Measurements from ENCODE around the gene FAM53C.

FAM53C gene

DNA sequence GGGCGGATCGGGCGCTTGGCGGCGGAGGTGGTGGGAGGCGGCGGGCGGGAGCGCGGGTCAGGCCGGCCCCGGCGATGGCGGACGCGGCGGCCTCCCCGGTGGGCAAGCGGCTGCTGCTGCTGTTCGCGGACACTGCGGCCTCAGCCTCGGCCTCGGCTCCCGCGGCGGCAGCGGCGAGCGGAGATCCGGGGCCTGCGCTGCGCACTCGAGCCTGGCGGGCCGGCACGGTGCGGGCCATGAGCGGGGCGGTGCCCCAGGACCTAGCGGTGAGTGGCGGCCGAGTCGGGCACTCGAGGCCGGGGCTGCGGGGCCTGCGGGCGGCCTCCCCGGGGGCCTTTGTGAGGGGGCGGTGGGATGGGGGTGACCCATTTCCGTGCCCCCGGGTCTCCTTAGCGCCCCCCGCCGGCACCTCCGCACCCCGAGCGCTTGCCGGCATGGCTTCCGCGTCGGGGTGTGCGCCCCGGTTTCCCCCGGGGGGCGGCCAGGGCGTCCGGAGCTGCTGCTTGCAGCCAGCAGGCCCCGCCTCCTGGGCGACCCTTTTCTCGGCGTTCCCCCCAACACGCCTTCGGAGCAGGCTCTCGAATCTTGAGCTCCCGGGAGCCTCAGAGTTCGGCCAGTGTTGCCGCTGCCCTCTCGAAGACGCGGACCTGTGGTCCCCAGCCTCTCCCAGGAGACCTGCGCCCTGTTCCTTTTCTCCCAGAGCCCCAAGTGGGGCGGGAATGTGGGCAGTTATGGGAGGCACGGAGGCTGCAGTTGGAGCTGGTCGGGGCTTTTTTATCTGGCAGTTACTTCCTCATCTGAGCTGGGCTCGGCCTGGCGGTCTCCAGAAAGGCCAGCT lies 14.9 kb downstream of the FAM53C start:
- peaks cover 30% of the 10 kb centered on the region for H3K36me3 ChIP-seq (ENCODE audit: insufficient read depth, low read length)
- peak overlapping the region; percentile 93 for H3K27ac ChIP-seq (ENCODE audit: low read depth, low read length, poor library complexity, severe bottlenecking)
- no peaks in the 10 kb centered on the region for H3K9me3 ChIP-seq (ENCODE audit: low read length)
- TF ChIP-seq EZH2 (IDR thresholded peaks at IDR 0.05; ENCODE audit: borderline replicate concordance, low read length), result no peak
- TF ChIP-seq, protein P1, sequence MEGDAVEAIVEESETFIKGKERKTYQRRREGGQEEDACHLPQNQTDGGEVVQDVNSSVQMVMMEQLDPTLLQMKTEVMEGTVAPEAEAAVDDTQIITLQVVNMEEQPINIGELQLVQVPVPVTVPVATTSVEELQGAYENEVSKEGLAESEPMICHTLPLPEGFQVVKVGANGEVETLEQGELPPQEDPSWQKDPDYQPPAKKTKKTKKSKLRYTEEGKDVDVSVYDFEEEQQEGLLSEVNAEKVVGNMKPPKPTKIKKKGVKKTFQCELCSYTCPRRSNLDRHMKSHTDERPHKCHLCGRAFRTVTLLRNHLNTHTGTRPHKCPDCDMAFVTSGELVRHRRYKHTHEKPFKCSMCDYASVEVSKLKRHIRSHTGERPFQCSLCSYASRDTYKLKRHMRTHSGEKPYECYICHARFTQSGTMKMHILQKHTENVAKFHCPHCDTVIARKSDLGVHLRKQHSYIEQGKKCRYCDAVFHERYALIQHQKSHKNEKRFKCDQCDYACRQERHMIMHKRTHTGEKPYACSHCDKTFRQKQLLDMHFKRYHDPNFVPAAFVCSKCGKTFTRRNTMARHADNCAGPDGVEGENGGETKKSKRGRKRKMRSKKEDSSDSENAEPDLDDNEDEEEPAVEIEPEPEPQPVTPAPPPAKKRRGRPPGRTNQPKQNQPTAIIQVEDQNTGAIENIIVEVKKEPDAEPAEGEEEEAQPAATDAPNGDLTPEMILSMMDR (IDR thresholded peaks at IDR 0.05; ENCODE audit: low read length), result 0 out of 2 replicates have a peak, but pooled peaks have one; percentile 25
- H4K20me1 ChIP-seq (ENCODE audit: insufficient read depth, low read length), result no peaks in the 10 kb centered on the region
- H3K79me2 ChIP-seq (ENCODE audit: insufficient read depth, low read length), result peaks cover 50% of the 10 kb centered on the region
- H3K27me3 ChIP-seq (ENCODE audit: insufficient read depth, low read length), result no peaks in the 10 kb centered on the region
- H3F3A ChIP-seq (ENCODE audit: insufficient read depth, low read length), result 0 out of 2 replicates have a peak, but pooled peaks cover 3% of the 10 kb centered on the region
- H3K4me2 ChIP-seq (ENCODE audit: low read length), result peak overlapping the region; percentile 95
- H3K9ac ChIP-seq (ENCODE audit: low read length), result peak overlapping the region; percentile 94
- H3K4me1 ChIP-seq (ENCODE audit: insufficient read depth, low read length, severe bottlenecking), result peaks cover 26% of the 10 kb centered on the region
- H3K9me2 ChIP-seq (ENCODE audit: low read depth, low read length), result no peaks in the 10 kb centered on the region
- H3K4me3 ChIP-seq (ENCODE audit: low read depth, low read length, poor library complexity, severe bottlenecking), result peak overlapping the region; percentile 98
- H2AFZ ChIP-seq (ENCODE audit: low read length), result no peak overlapping the region

DNA sequence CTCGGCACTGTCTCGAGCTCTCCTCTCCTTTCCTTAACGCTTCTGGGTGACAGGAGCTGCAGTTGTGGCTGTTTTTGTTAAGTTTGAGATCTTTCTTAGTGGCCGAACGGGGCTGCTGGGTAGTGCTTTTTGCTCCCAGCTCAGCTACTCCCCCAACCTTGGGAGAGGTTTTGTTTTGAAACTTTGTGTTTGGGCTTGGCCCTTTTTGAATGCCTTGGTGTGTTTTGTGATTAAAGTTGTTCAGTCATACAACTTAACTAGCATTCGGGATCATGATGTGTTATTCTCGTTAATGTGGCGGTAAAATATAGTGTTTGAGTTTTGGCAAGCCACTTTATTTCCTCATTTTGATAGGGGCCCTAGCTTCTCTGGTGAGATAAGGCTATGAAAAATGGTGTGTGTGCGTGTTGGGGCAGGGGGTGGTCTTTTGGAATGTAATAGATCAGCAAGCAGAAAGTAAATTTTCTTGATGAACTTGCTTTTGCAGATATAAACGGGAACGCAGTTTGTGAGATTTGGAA lies 15.6 kb downstream of the FAM53C start:
- peak overlapping the region; percentile 98 for H3K4me3 ChIP-seq (ENCODE audit: low read depth, low read length, poor library complexity, severe bottlenecking)
- H3K27me3 ChIP-seq (ENCODE audit: insufficient read depth, low read length), result no peaks in the 10 kb centered on the region
- H3K79me2 ChIP-seq (ENCODE audit: insufficient read depth, low read length), result peaks cover 55% of the 10 kb centered on the region
- H3K9ac ChIP-seq (ENCODE audit: low read length), result peak overlapping the region; percentile 94
- peak overlapping the region; percentile 93 for H3K27ac ChIP-seq (ENCODE audit: low read depth, low read length, poor library complexity, severe bottlenecking)
- peaks cover 24% of the 10 kb centered on the region for H3K36me3 ChIP-seq (ENCODE audit: insufficient read depth, low read length)
- H3F3A ChIP-seq (ENCODE audit: insufficient read depth, low read length), result 0 out of 2 replicates have a peak, but pooled peaks cover 3% of the 10 kb centered on the region
- H3K9me2 ChIP-seq (ENCODE audit: low read depth, low read length), result no peaks in the 10 kb centered on the region
- no peaks in the 10 kb centered on the region for H3K9me3 ChIP-seq (ENCODE audit: low read length)
- H3K4me1 ChIP-seq (ENCODE audit: insufficient read depth, low read length, severe bottlenecking), result peaks cover 26% of the 10 kb centered on the region
- no peaks in the 10 kb centered on the region for H4K20me1 ChIP-seq (ENCODE audit: insufficient read depth, low read length)
- H3K4me2 ChIP-seq (ENCODE audit: low read length), result peak overlapping the region; percentile 95
- TF ChIP-seq, protein P1 (IDR thresholded peaks at IDR 0.05; ENCODE audit: low read length), result no peak
- TF ChIP-seq EZH2 (IDR thresholded peaks at IDR 0.05; ENCODE audit: borderline replicate concordance, low read length), result no peak
- no peak overlapping the region for H2AFZ ChIP-seq (ENCODE audit: low read length)

DNA sequence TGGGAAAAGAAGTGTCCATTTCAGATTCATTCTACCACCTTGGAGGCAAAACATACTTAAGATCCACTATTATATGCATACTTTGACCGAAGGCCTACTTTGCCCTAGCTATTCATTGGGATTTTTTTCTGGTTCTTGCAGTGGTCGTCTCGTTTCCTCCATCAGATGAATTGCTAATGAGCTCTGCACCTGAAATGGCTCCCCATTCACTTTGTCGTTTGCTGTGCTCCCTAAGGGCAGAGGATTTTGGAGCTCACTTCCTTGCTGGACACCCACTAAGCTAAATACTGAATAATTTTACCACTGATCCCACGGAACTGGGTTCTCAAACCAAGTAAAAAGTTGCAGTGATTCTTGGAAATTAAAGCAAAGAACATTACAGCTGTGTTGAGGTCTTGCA lies 16.3 kb downstream of the FAM53C start:
- peak overlapping the region; percentile 95 for H3K4me2 ChIP-seq (ENCODE audit: low read length)
- peak overlapping the region; percentile 93 for H3K27ac ChIP-seq (ENCODE audit: low read depth, low read length, poor library complexity, severe bottlenecking)
- H3K9me3 ChIP-seq (ENCODE audit: low read length), result no peaks in the 10 kb centered on the region
- no peaks in the 10 kb centered on the region for H3K27me3 ChIP-seq (ENCODE audit: insufficient read depth, low read length)
- H4K20me1 ChIP-seq (ENCODE audit: insufficient read depth, low read length), result no peaks in the 10 kb centered on the region
- H3F3A ChIP-seq (ENCODE audit: insufficient read depth, low read length), result 0 out of 2 replicates have a peak, but pooled peaks cover 3% of the 10 kb centered on the region
- peaks cover 17% of the 10 kb centered on the region for H3K36me3 ChIP-seq (ENCODE audit: insufficient read depth, low read length)
- H2AFZ ChIP-seq (ENCODE audit: low read length), result no peak overlapping the region
- peaks cover 62% of the 10 kb centered on the region for H3K79me2 ChIP-seq (ENCODE audit: insufficient read depth, low read length)
- peak overlapping the region; percentile 98 for H3K4me3 ChIP-seq (ENCODE audit: low read depth, low read length, poor library complexity, severe bottlenecking)
- TF ChIP-seq, protein P1 (IDR thresholded peaks at IDR 0.05; ENCODE audit: low read length), result no peak
- no peak for TF ChIP-seq EZH2 (IDR thresholded peaks at IDR 0.05; ENCODE audit: borderline replicate concordance, low read length)
- H3K9ac ChIP-seq (ENCODE audit: low read length), result peak overlapping the region; percentile 94
- H3K4me1 ChIP-seq (ENCODE audit: insufficient read depth, low read length, severe bottlenecking), result peaks cover 28% of the 10 kb centered on the region
- no peaks in the 10 kb centered on the region for H3K9me2 ChIP-seq (ENCODE audit: low read depth, low read length)
